PC-3 (cell line): ENCODE data around the gene PRPF38B. TPM values are rescaled to one million over a fixed set of nuclear protein-coding genes. Genes with fewer than 3 reads are reported as not detected.

Experiments used
- ATAC-seq: fragments of 200-7000 bp; cut with Tn5 transposase; 2 replicates; pipeline ENCODE4 v1.9.1; 2020; ENCODE audit warnings: mild to moderate bottlenecking, moderate library complexity
- BruUV-seq: library from RNA; stranded (reverse); fragments of 400-500 nt; replicated peaks from 2 replicates; lab custom pipeline; 2021; lab: Mats Ljungman, UMichigan
- CTCF ChIA-PET: fragments of 300-600 bp; sonication (Branson Sonifier 250); formaldehyde crosslinking; loops from one replicate; lab custom pipeline; 2022; ENCODE audit warnings: antibody characterized with exemption; lab: Charles Lee
- POLR2A ChIA-PET: fragments of 300-600 bp; sonication (Branson Sonifier 250); formaldehyde crosslinking; loops from one replicate; lab custom pipeline; 2022; ENCODE audit warnings: antibody characterized with exemption; ENCODE audit not compliant: unreplicated experiment; lab: Charles Lee
- DNase-seq: peaks from one replicate; pipeline ENCODE4 v3.0.0-alpha.2; 2015
- H2AFZ ChIP-seq: fragments of 300-600 bp; sonication (generic); 2 replicates; pipeline ENCODE4 v1.6.0; 2016; ENCODE audit warnings: antibody characterized with exemption, low read length
- H3F3A ChIP-seq: fragments of 300-600 bp; sonication (generic); one replicate; pipeline ENCODE4 v1.6.0; 2017; ENCODE audit warnings: antibody characterized with exemption, low read length, control low read depth, mild to moderate bottlenecking; ENCODE audit not compliant: unreplicated experiment
- H3K27ac ChIP-seq: fragments of 300-600 bp; sonication (generic); 2 replicates; pipeline ENCODE4 v1.5.1; 2016; ENCODE audit warnings: mild to moderate bottlenecking, low read length
- H3K27me3 ChIP-seq: fragments of 300-600 bp; sonication (generic); 2 replicates; pipeline ENCODE4 v1.6.1; 2016; ENCODE audit warnings: low read length, mixed read lengths
- H3K36me3 ChIP-seq: fragments of 300-600 bp; sonication (generic); 2 replicates; pipeline ENCODE4 v1.6.1; 2016; ENCODE audit warnings: low read depth, mixed run types, low read length, mixed read lengths
- H3K4me1 ChIP-seq: fragments of 300-600 bp; sonication (generic); 2 replicates; pipeline ENCODE4 v1.5.1; 2016; ENCODE audit warnings: low read length; ENCODE audit not compliant: insufficient read depth
- H3K4me2 ChIP-seq: fragments of 300-600 bp; sonication (generic); 2 replicates; pipeline ENCODE4 v1.6.0; 2016; ENCODE audit warnings: low read length
- H3K4me3 ChIP-seq: fragments of 300-600 bp; sonication (generic); 2 replicates; pipeline ENCODE4 v1.5.1; 2016; ENCODE audit warnings: mild to moderate bottlenecking, low read length, mixed read lengths
- H3K79me2 ChIP-seq: fragments of 300-600 bp; sonication (generic); 2 replicates; pipeline ENCODE4 v1.6.1; 2017; ENCODE audit warnings: low read length, mixed read lengths
- H3K9ac ChIP-seq: fragments of 300-600 bp; sonication (generic); 2 replicates; pipeline ENCODE4 v1.6.0; 2016; ENCODE audit warnings: mild to moderate bottlenecking, low read length
- H3K9me2 ChIP-seq: fragments of 300-600 bp; sonication (generic); replicated peaks from 2 replicates; pipeline ENCODE4 v1.6.1; 2016; ENCODE audit warnings: mixed run types, low read length, mixed read lengths
- H3K9me3 ChIP-seq: fragments of 300-600 bp; sonication (generic); 2 replicates; pipeline ENCODE4 v1.6.1; 2016; ENCODE audit warnings: low read length, mixed read lengths
- H4K20me1 ChIP-seq: fragments of 300-600 bp; sonication (generic); 2 replicates; pipeline ENCODE4 v1.6.1; 2016; ENCODE audit warnings: low read length, mixed read lengths
- EZH2 ChIP-seq: fragments of 300-600 bp; sonication (generic); IDR thresholded peaks from one replicate; pipeline ENCODE4 v1.6.1; 2017; ENCODE audit warnings: antibody characterized with exemption, mild to moderate bottlenecking, low read length; ENCODE audit not compliant: unreplicated experiment
- EZH2phosphoT487 ChIP-seq: fragments of 300-600 bp; sonication (generic); IDR thresholded peaks from 2 replicates; pipeline ENCODE4 v1.6.1; 2018; ENCODE audit warnings: mild to moderate bottlenecking, antibody characterized with exemption, low read length, borderline replicate concordance
- intact Hi-C: fragments of 100-400 bp; cut with micrococcal nuclease; formaldehyde crosslinking; loops from 2 replicates; pipeline ENCODE4 v1.9.0; 2023
- total RNA-seq: library from RNA; depleted of rRNA; stranded (reverse); fragments of >200 nt; gene quantifications from 2 replicates; pipeline ENCODE4 v1.2.3, GENCODE V29; 2014
- TF ChIP-seq, protein P1 (sequence below): fragments of 300-600 bp; sonication (generic); conservative IDR thresholded peaks from 2 replicates; pipeline ENCODE4 v1.5.1; 2017; ENCODE audit warnings: antibody characterized with exemption, low read depth, mild to moderate bottlenecking, low read length

Gene PRPF38B
- total RNA-seq, 1 experiment from 2014 or later, result 21.9 TPM

GRCh38 chr1:108717774-108718316, 25.7 kb downstream of the PRPF38B start:
- Histone ChIP-seq H4K20me1 (no peaks in the 10 kb centered on the region), H2AFZ (no peak overlapping the region), H3K4me2 (no peak overlapping the region), H3K9me2 (no peaks in the 10 kb centered on the region), H3K9ac (no peak overlapping the region), H3K27ac (no peak overlapping the region), H3K36me3 (no peaks in the 10 kb centered on the region), H3K9me3 (no peaks in the 10 kb centered on the region), H3K79me2 (no peaks in the 10 kb centered on the region), H3F3A (no peaks in the 10 kb centered on the region), H3K27me3 (no peaks in the 10 kb centered on the region), H3K4me1 (peaks cover 22% of the 10 kb centered on the region), H3K4me3 (no peak overlapping the region)
- ChIA-PET CTCF (no interaction called here), POLR2A (no interaction called here)
- intact Hi-C loops, result no loop called here
- ATAC-seq (no peak), DNase-seq (no peak)
- no peak for TF ChIP-seq EZH2phosphoT487
- TF ChIP-seq, protein P1, sequence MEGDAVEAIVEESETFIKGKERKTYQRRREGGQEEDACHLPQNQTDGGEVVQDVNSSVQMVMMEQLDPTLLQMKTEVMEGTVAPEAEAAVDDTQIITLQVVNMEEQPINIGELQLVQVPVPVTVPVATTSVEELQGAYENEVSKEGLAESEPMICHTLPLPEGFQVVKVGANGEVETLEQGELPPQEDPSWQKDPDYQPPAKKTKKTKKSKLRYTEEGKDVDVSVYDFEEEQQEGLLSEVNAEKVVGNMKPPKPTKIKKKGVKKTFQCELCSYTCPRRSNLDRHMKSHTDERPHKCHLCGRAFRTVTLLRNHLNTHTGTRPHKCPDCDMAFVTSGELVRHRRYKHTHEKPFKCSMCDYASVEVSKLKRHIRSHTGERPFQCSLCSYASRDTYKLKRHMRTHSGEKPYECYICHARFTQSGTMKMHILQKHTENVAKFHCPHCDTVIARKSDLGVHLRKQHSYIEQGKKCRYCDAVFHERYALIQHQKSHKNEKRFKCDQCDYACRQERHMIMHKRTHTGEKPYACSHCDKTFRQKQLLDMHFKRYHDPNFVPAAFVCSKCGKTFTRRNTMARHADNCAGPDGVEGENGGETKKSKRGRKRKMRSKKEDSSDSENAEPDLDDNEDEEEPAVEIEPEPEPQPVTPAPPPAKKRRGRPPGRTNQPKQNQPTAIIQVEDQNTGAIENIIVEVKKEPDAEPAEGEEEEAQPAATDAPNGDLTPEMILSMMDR, result no peak
- BruUV-seq, result no TSS peak

GRCh38 chr1:108718927-108719655, 27.0 kb downstream of the PRPF38B start:
- H4K20me1 ChIP-seq, result no peaks in the 10 kb centered on the region
- H3K9ac ChIP-seq, result no peak overlapping the region
- peak overlapping the region; percentile 84 for H3K27ac ChIP-seq
- ChIA-PET POLR2A (no interaction called here), CTCF (no interaction called here)
- no TSS peak for BruUV-seq
- DNase-seq, result no peak
- intact Hi-C loops, result no loop called here
- no peaks in the 10 kb centered on the region for H3K27me3 ChIP-seq
- no peaks in the 10 kb centered on the region for H3F3A ChIP-seq
- H3K9me2 ChIP-seq, result no peaks in the 10 kb centered on the region
- no peaks in the 10 kb centered on the region for H3K79me2 ChIP-seq
- no peaks in the 10 kb centered on the region for H3K36me3 ChIP-seq
- TF ChIP-seq, protein P1, result no peak
- TF ChIP-seq EZH2 (no peak), EZH2phosphoT487 (no peak)
- peak overlapping the region; percentile 77; the same call in 1 of the 2 replicates for H2AFZ ChIP-seq
- H3K4me1 ChIP-seq, result peaks cover 22% of the 10 kb centered on the region
- H3K9me3 ChIP-seq, result no peaks in the 10 kb centered on the region
- no peak overlapping the region for H3K4me3 ChIP-seq
- ATAC-seq, result no peak
- peak overlapping the region; percentile 77 for H3K4me2 ChIP-seq
